GM19328 (cell line): ENCODE results near the gene SPATA1.
"Not testable (repeated sequence)": the region's sequence is repeated elsewhere in the genome, so short reads cannot be mapped to it uniquely, and the experiment has no call there.

Experiments
- ATAC-seq: cut with Tn5 transposase; IDR thresholded peaks from one replicate; pipeline ENCODE4 v1.9.1; 2021; ENCODE audit warnings: mild to moderate bottlenecking, moderate library complexity; ENCODE audit not compliant: unreplicated experiment

SPATA1 gene

DNA sequence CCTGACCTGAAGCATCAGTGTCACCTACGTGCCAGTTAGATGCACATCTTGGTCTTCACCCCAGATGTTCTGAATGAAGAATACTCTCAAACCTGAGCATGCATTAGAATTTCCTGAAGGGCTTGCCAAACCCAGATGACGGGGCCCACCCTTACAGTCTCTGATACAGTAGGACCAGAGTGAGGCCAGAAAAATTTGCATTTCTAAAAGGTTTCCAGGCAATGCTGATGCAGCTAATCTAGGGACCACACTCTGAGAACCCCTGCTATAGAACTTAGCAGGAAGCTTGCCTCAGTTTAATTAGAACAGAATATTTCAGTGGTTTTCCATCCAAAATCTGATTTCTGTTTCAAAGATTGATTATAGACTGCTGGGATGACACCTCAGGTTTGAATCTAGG, 77.9 kb downstream of the SPATA1 start:
- no peak for ATAC-seq

DNA sequence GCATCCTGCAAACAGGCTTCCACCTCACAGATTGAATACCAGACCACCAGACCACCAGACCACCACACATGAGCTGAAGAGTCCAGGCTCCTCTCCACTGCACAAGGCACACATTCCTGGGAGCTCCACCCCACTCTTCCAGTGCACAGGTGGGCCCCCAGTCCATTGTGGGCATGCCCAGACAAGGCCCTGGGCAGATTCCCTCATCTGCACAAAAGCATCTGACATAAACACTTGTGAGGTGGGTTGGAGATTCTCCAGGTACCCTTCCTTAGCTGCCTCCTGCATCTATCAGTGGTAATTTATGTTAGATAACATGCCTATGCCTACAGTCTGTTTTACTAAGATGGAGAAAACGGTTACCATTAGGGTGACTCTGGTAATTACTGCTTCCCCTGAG, 79.6 kb downstream of the SPATA1 start:
- no peak for ATAC-seq

DNA sequence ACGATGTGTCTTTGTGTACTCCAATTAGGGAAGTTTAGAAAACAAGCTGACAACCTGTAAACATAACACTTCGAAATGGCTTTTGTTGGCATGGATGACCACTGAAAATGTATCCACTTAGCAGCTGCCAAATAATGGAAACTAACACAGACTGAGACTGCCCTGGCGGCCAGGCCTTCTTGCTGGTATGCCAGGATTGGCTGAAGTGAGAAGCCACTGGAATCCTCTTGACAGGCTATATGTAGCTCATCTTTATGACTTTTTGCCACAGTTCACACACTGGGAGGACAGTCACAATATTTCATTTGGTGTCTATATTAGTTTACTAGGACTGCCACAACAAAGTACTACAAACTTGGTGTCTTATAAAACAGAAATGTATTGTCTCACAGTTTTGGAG, 80.9 kb downstream of the SPATA1 start:
- ATAC-seq: no peak

DNA sequence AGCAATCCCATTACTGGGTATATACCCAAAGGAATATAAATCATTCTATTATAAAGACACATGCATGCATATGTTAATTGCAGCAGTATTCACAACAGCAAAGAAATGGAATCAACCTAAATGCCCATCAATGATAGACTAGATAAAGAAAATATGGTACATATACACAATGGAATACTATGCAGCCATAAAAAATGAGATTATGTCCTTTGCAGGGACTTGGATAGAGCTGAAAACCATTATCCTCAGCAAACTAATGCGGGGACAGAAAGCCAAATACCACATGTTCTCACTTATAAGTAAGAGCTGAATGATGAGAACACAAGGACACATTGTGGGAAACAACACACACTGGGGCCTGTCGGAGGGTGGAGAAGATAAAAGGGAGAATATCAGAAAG, 88.8 kb downstream of the SPATA1 start:
- not testable (repeated sequence) for ATAC-seq

DNA sequence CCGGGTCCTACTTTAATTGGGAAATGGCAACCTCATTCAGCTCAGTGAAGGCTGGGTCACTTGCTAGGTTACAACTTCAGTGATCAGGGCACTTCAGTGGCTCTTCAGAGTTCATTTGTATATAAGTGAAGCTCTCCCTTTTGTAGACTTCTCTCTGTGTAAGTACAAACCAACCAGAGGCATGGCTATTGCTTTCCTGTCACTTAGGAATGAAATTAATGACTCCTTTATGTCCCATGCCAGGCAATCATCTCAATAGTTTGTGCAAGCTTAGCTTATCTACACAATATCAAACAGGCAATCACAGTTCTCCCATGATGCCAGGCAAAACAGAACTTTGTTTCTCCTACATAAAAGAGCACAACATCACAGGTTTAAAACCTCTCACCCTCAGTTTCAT, 90.8 kb downstream of the SPATA1 start:
- no peak for ATAC-seq

DNA sequence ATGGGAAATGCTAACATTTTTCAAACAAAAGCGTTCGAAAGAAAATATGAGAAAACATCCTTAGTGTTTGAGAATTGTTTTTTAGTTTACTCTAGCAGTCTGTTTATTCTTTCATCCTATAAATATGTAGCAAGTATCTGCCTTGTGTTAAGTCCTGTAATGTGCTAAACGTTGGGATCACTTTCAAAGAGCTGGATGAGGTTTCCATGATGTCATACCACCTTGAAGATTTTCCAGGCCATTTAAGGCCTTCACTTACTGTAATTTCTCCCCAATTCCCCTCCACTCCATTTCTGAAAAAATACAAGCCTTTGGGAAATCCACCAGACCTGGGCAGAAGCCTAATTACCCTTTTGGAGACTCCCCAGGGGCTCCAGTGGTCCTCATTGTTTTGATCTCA, 92.2 kb downstream of the SPATA1 start:
- ATAC-seq: no peak

DNA sequence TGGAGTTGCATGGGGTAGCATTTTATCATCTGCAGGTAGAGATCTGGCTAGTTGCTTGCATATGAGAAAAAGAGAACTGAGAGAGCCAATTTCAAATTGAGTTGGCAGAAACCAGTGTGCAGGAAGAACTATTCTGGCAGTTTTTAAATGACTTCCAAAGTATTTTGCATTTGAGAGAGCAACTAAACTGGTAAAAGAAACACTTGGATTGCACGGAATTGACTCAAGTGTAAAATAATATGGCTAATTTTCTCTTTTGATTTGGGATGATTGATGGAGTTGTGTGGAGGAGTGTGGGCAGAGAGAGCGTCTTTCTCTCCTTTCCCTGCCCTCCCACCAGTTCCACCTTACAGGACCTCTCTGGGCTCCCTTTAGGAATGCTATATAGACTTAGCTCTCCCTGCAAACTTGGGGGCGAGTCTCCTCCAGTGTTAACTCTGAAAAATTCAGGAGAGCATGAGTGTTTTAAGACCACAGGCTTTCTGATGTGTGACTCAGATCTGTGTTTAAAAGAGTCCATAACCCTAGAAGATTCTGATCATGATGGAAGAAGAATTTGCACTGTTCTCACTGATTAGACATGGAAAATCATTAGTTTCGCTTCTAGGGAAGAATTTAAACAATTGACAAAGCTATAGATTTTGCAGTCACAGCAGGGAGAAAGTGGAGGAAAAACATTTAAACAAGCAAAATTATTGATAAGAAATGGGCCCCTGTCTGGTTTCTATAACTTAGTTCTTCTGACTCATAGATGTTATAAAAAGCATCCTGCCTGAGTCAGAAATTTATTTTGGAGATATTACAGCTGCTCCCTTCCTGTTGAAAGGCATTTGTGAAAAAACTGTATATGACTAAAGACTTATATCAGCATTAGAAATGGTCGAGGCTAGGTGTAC, 92.9 kb downstream of the SPATA1 start:
- peak; percentile 66 for ATAC-seq

DNA sequence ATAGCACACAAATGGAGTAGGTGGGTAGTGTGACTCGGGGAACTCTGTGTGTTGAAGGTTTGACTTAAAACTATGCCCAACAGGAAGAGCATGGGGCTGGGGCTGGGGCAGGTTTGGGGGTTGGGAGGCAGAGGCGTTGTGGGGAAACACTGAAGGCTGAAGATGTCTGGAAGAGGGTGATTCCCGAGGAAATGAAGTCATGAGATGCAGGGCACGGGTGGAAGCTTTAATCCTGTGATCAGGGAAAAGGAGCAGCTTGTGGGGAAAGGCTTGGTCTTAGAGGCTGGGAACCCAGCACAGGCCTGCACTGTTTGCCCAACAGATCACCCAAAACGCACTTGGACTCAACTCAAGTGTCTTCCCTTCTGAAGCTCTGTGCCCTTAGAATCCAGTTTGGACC, 94.6 kb downstream of the SPATA1 start:
- ATAC-seq: no peak

DNA sequence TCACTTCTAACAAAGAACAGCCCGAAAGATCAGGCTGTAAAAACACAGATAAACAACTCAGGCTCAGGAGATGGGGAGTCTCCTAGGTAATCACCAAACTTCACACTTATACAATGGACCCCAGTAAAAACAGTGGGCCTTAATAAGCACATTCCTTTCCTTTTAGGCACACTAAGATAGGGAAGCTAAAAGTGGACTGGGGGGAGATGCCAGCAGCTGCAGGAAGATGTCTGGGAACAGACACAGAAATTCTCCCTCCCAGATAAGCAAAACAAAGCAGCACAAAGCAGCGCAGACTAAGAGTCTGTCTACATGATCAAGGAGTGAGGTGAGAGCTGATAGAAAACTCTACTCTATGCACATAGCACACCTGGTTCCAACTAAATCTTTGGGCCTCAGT, 97.0 kb downstream of the SPATA1 start:
- no peak for ATAC-seq

DNA sequence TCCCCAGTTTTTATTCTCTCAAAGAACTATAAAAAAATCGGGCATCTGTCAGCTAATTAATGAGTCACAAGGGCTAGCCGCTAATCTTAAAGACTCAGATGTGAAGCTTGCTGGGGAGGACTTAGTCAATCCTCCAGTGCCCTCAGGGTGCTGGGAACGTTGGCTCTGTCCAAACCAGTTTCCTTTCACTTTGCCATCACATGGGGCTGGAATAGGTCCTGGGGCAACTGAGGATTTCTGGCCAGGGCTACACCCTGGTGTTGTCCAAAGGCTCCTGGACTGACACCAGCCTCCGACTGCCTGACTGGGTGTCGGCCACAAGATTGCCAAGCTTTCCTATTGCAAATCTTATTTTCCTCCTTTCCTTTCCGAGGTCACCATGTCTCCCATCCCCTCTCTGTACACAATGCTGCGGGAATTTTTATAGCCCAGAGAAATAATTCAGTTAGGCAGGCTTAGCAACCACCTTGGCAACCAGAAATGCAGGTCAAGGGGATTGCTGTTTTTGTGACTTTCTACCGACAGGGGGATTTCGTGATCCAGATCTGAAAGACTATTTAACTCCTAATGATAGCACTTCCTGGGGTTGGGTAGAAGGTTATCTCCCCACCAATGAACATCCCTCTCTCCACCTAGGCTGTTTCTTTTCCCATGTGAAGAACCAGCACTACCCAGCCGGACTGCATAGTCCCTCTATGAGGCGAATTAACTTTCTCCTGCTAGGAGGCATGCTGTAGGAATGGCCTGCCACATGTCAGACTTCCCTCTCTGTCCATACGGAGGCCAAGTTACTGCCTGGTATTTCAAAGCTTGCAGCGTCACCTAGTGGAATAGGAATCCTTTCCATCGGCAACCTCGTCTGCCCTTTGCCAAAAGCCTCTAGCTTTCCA, 98.0 kb downstream of the SPATA1 start:
- ATAC-seq: no peak

DNA sequence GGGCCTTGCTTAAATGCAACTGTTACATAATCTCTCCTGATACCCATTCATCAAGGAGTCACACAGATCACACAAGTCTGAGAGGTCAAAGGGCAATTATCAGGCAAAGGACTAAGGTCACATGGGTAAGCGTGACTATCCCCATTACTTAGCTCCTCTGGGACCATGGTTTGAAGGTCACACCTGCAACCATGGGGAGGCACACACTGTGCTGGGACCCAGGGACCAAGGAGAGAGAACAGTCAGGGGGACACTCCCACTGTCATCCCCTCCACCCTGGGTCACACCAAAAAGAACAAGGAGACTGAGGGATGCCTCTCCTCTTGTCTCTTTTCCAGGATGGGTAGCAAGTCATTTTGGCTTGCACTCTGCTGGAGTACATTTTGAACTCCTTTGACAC, 99.0 kb downstream of the SPATA1 start:
- no peak for ATAC-seq

DNA sequence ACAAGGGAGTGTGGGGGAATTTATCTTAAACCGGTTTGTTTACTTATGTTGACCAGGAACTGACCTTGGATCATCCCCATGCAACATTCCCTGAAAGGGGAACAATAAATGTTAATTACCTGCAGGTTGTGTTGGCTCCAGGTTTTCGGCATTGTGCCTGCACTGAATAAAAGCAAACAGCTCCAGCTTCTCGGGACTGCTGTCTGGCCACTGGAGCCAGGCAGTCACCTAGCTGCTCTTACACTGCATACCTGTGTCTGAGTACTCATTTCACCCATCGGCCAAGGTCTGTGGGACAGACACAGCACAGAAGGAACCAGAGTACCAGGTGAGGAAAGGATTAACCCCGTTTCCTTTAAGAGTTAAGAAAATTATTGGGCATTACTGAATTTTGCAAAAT, 100.8 kb downstream of the SPATA1 start:
- ATAC-seq: no peak

DNA sequence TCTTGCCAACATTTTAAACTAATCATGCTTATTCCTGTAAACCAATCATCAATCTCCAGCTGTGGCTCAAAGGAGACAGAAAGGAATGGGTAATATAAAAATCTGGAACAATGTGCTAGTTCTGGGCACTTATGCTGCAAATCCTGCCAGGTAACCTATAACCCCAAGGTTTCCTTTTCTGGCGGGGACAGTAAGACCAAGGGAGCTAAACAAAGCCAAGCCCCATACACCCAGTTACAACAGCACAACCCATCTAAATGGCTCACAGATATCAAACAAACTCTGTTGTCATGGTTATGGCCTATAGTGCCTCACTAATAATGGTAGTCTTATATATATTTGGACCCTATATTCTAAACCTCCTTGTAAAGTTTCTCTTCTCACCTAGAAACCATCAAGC, 104.9 kb downstream of the SPATA1 start:
- ATAC-seq: no peak

DNA sequence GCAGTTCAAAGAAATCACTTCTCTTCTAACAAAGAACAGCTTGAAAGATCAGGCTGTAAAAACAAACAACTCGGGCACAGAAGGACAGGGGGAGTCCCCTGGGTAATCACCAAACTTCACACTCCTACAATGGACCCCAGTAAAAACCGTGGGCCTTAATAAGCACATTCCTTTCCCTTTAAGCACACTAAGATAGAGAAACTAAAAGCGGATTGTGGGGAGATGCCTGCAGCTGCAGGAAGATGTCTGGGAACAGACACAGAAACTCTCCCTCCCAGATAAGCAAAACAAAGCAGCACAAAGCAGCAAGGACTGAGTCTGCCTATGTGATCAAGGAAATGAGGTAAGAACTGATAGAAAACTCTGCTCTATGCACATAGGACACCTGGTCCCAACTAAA, 105.6 kb downstream of the SPATA1 start:
- no peak for ATAC-seq

DNA sequence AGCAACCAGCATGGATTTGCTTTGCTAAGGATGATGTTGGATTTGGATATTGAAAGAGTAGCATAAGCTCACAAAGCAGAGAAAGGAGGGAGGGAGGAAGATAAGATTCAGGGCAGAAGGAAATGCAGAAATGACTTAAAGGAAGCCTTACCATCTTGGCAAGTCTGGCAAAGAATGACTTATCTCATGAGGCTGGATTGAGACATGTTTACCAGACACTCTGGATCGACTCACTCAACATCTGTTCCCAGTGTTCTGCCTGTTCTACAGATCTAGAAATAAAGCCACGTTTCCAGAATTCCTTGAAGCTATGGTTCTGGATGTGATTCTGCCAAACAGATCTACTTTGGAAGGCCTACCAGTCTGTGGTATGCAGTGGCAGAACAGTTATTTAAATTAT, 106.8 kb downstream of the SPATA1 start:
- ATAC-seq: no peak

DNA sequence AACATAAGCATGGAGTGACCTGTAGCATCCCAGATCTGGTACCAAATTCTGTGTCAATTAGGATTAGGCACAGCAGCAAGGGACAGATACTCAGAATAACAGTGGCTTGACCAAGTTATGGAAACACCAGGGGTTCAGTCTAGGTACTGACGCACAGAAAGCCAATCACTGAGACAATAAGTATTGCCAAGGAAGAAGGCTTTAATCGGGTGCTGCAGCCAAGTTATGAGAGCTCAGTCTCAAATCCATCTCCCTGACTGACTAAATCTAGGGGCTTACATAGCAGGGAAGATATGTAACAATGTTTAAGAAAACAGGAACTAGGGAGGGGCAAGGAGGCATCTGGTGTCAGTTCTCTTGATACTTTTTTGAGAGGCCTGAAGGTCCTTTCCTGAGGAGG, 107.7 kb downstream of the SPATA1 start:
- no peak for ATAC-seq

DNA sequence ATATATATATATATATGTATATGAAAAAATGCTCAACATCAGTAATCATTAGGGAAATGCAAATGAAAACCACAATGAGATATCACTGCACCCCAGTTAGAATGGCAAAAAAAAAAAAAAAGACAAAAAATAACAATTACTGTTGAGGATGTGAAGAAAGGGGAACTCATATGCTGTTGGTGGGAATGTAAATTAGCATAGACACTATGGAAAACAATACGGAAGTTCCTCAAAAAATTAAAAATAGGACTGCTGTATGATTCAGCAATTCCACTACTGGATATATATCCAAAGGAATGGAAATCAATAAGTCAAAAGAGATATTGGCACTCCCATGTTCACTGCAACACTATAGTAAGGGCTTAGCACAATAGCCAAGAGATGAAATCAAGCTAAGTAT, 109.6 kb downstream of the SPATA1 start:
- ATAC-seq: no peak
